MV-4-11 (cell line): Measurements from ENCODE around the gene HSDL1.
"Not testable (repeated sequence)": the region's sequence is repeated elsewhere in the genome, so short reads cannot be mapped to it uniquely, and the experiment has no call there.

Experiments
- DNase-seq: peaks from one replicate; lab custom pipeline; 2025; lab: John Stamatoyannopoulos, UW

Gene HSDL1

DNA sequence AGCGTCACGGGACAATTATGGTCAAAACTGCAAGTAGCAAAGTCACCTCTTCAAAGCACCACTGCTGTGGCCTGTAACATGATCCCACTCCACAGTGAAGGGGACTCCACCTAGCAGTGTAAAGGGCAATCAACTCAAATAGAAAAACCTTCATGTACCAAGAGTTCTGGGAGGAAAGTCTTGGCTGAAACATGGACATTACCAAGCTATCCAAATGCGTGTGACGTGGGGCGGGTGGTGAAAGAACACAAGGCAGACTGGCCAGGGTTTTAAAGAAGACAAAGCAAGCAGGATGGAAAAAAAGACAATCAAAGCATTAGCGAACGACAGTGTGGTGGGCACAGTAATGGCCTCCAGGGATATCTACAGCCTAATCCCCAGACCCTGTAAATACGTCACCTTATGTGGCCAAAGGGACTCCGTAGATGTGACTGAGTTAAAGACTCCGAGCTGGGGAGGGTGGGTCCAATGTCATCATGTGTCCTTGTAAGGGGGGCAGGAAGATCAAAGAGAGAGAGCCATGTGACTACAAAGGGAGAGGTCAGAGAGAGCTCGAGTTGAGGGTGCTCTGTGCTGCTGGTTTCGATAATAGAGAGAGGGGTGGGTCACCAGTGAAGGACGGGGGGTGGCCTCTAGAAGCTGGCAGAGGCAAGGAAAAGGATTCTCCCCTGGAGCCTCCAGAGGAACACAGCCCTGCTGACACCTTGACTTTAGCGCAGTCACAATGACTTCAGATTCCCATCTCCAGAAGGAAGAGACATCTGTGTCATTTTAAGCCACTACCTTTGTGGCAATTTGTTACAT, 6.0 kb downstream of the HSDL1 start:
- no peak for DNase-seq

DNA sequence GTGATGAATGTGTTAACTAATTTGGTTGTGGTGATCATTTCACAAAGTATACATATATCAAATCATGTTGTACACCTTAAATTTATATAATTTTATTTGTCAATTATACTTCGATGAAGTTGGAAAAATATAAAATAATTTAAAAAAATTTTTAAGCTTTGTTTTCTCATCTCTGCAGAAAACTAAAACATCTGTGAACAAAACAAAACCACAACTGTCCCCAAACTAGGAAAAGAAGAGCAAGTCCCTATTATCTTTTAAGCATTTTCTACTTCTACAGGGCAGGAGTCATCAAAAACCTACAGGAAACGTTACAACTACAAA, 6.5 kb downstream of the HSDL1 start:
- no peak for DNase-seq

DNA sequence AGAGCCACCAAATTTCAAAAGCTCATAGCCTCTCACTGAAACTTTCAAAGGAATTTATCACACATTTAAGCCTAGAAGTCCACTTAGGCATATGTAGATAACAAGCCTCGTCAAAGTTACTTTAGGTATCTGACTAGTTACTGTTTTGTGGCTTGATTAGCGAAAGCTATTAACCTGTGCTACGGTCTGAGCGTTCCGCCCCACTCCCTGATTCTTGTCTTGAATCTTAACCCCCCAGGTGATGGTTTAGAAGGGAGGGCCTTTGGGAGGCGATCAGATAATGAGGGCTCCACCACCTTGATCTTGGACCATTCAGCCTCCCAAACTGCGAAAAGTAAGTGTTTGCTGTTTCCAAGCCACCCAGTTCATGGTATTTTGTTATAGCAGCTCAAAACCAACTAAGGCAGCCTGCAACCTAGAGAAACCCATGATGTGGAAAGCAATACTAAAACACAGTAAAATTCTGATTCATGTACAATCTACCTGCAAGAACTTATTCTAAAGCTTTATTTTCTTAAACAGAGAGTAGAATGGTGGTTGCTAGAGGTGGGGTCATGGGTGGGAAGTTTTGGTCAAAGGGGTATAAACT, 7.1 kb downstream of the HSDL1 start:
- no peak for DNase-seq

DNA sequence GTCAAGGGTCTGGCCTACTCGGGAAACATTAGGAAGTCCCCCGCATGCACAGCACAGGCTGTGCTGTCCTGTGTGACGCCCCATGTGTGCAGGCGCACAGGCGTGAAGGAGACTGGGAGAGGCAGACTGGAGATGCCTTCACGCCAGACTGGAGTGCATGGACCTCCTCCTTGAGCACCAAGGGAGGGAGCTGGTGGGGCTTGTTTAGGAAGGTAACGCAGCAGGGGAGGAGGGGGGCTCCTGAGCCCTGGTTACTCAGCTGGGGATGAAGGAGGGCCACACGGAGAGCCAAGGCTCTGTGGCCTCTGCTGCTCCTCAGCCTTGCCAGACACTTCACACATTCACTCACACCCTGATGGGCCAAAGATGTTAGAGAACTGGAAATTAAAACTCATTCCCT, 7.7 kb downstream of the HSDL1 start:
- DNase-seq, result no peak

DNA sequence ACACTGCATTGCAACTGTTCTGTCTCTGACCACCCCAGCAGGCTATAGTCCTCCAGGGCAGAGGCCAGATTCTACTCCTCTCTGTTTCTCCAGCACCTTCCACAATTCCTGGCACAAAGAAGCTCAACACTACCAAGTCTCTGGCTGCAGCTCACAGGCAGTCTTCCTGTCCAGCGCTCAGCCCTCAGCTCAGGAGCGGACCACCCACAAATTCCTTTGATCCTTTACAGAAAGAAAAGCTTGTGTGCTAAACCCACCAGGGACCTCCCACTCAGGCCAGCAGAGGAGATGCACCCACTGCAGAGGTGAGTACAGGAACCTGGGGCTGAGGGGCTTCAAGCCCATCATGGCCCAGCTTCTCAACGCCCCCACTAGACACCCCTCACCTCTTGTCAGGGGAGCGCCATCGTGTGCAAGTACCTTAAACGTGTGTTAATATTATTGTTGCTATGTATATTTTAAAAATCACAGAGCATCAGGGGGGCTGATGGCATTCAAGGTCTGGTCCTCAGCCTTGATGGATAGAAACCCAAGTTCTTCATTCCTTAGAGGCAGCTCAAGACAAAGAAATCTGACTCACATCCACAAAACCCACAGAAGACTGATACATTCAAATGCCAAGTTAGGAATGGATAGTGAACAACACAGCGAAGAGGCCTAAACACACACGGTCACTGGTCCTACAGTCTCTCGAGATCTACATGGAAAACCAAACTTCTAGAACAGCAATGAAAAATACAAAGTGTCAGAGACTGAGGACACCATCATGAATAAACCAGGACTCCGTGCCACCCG, 8.4 kb downstream of the HSDL1 start:
- DNase-seq, result no peak

DNA sequence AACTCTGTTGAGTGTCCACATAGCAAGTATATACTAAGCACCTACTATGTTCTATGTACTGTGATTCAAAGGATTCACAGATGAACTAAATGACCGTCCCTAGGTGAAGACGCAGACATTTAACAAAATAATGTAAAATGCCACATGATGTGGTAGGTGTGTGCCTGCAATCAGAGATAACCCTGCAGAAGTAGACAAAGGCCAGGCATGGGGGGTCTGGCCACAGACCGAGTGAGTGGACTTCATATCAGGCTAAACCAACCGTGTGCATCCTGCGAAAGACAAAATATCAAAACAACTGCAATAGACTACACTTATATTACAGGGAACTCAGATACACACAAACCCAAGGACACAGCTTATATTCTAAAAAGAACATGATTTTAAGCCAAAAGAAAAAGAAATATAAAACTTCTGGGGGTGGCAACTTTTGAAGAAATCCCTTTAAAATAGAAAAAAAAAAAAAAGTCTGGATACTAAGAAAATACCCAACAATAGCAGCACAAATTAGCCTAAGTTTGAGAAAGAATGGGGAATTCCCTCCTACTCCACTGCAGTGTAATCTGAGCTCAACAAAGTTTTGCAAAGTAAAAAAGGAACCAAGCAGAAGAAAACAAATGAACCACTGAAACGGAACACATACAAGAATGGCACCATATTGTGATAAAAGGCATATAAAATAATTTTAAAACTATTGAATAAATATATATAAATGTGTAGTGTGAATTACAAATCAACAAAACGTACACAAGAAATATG, 12.3 kb downstream of the HSDL1 start:
- DNase-seq, result no peak

DNA sequence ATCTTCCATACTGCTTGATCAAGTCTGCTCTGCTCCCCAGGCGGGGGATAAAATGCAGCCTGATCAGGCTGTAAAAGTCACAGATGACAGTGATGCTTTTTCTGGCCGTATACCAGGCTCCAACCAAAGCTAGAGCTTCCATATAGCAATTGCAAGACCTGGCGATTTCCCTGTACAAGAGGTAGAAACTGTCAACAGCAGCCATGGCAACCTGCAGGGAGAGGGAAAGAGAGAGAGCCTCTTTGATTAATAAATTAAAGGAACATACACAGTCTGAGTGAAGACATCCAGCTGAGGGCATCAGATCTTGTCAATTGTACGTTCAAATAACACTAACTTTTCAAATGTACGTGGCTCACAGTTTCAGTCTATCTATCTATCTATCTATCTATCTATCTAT, 13.9 kb downstream of the HSDL1 start:
- no peak for DNase-seq

DNA sequence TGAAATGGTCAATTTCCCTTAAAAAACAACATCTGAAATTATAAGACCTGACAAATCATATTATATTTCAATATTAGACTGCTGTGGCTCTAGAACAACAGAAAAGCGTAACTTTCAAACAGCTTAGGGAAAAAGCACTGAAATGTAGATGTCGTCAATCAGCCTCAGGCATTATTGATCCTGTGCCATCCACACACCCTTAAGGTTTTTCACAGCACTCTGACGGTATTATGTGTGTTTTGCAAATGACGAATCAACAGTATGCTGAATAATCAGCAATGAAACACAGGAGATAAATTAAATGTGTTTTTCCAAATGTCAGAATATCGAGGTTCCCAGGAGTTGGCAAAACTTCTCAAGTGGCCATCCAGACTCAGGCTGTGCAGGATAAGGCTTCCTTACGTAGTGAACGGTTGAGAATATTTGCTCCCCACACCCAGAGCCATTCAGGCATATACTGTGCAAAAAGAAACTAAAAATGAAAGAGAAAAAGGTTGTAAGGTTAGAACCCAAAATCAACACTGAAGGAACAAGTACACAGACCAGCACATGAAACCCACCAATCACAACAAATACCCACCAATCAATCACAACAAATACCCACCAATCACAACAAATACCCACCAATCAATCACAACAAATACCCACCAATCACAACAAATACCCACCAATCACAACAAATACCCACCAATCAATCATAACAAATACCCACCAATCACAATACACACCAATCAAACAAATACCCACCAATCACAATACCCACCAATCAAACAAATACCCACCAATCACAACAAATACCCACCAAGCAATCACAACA, 20.5 kb downstream of the HSDL1 start:
- DNase-seq, result no peak

DNA sequence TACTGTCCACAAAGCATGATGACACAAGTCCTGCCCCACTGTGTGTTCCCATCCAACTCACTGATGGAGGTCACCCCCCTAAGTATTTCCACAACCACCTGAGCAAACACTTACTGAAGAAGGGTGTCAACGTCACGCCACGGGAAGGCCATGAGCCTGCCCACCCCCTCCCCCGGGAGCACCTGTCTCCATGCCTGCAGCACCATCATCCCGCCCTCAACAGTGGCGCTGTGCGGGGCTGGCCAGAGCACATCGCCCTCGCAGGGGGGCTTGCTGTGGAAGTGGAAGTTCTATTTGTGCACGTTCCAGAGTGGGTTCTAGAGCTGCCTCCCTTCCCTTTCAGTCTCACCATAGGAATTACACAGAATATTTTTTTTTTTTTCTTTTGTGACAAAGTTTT, 24.0 kb downstream of the HSDL1 start:
- DNase-seq, result no peak

DNA sequence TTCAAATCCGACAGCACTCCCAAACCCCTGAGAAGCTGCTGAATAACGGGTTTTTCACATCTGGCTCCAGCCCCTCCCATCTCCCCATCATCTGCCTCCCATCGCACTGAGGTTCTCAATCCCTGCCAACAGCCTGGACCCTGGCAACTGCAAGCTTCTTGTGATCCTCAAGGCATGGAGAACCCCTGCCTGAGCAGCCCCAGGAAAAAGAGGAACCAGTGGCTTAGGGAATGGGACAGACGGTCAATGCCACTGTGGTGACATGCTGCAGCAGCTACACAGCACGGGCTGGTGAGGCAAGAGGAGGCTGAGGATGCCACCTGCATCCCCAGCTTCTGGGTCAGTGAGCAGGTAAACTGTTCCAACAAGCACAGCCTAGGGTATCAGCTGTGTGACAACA, 25.0 kb downstream of the HSDL1 start:
- DNase-seq, result peak; percentile 8

DNA sequence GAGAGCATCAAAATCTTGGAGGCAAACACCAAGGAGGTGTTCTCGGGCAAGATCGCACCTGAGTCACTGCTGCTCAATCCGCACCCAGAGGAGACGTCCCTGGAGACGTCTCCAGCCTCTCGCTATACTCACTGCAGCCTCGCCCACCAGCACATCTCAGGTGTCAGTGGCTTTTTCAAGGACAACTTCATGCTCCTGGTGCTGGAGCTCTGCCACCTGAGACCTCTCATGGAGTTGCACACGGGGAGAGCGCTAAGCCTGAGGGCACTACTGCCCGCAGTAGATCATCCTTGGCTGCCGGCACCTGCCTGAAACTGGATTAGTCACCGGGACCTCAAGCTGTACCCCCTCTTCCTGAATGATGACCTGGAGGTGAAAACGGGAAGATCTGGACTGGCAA, 25.6 kb downstream of the HSDL1 start:
- DNase-seq, result no peak

DNA sequence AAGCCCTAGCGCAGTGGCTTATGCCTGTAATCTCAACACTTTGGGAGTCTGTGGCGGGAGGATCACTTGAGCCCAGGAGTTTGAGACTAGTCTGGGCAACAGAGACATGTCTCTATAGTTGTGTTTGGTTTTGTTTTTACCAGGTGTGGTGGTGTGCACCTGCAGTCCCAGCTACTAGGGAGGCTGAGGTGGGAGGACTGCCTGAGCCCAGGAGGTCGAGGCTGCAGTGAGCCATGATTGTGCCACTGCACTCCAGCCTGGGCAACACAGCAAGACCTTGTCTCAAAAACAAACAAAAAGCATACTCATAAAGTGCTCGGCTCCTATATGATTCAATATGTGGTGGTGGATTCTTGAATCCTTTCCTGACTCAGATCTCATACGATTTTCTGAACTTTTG, 26.7 kb downstream of the HSDL1 start:
- not testable (repeated sequence) for DNase-seq

DNA sequence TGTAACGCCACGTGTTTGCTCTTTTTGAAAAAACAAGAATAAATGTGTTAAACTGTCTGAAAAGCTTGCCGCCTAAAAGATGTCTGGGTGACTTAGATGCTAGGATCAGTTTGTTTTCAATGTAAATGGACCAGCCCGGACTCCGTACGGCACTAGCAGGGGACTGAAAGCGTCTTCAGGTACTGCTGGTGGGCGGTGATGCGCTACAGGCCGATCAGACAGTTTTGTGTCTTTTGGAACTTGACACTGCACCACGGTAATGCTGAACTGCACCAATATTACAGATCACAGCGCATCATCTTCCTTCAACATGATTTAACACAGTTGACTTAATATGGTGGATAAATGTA, 27.5 kb downstream of the HSDL1 start:
- peak; percentile 41 for DNase-seq

DNA sequence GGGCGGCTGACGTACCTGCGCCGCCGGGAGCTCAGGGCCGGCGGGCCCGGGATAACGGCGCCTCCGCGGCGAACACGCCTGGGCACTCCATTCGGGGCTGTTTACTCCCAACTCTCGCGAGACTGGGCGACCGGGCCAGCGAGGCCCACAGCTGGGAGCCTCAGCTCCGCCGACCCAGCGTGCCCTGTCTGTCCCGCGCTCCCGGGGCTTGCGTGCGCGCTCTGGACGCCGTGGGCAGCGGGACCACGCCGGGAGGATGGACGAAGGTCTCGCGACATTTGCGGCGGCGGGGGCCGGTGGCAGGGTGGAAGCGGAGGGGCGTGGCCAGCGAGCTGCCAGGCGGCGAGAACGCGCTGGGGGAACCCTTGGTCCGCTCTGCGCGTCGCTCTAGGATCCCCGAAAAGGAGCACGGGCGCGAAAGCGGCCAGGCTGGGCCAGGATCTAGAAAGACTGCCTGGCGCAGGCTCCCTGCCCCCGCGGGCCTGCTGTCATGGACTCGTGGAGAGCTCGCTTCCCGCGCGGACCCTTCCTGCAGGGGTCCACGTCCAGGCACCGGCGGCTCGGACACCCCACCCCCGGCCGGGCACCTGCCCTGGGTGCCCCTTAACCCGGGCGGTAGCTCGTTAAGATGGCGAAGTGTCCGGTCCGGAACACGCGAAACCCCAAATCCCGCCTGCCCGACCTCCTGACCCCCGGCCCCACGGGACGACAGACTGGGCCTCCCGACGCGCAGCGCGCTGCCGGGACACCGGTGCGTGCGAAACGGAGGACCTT, 28.1 kb downstream of the HSDL1 start, which contains the start of gene MBTPS1:
Gene MBTPS1, minus strand, starts transcription at position 223 of the 774 bp plus-strand sequence. CDS start 15,159 bp downstream, outside the sequence.
- peak; percentile 95 for DNase-seq

DNA sequence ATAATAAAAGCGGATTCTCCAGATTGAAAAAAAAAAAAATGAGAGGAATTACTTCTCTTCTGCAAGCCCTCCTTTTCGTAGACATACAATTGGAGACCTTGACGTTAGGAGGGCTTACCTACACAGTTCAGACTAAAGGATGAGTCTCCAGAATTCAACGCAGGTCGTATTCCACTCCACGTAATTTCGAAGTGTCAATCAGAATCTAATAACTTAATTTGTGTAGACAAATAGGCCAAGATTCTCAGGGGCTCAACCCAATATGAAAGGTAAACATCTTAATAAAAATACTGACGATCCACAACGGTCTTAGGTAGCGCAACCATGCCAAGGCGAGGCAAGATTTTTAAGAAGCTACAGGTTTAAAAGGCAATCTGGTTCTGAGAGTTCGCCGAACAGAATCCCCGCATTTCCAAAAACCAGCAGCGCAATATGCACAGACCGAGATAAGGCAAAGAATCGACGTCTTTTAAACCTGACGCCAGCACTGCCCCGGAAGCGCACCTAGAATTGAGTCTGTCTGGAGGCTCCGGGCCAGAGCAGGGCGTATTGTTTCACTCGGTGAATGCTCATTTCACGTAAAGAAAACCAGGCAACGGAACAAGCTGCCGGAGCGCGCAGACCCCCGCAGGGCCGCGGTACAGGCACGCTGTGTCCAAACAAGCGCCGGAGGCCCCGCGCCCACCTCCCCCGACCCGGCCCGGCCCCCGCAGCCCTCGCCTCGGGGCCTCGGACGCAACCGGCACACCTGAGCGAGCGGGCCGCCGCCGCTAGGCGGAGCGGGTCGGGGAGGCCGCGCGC, 28.9 kb downstream of the HSDL1 start:
- DNase-seq, result no peak

DNA sequence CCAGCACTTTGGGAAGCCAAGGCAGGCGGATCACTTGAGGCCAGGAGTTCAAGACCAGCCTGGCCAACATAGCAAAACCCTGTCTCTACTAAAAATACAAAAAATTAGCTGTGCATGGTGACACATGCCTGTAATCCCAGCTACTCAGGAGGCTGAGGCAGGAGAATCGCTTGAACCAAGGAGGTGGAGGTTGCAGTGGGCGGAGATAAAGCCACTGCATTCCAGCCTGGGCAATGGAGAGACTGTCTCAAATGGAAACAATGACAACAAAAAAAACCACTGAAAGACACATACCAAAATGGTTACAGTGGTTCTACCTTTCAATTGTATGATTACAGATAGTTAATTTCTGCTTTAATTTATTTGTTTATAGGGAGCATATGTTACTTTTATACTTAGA, 33.0 kb downstream of the HSDL1 start:
- not testable (repeated sequence) for DNase-seq

DNA sequence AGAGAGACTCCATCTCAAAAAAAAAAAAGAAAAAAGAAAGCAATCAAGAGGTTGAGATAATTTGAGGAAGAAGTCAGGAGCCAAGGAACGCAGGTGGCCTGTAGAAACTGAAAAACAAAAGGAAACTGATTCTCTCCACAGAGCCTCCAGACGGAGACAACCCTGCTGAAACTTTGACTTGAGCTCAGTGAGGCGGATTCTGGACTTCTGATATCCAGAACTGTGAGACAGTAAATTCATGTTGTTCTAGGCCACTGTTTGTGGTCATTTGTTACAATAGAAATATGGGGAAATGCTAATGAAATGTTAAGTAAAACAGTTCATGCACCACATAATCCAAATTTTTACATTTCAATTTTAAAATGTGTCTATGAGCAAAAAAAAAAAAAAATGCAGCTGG, 33.5 kb downstream of the HSDL1 start:
- DNase-seq, result no peak

DNA sequence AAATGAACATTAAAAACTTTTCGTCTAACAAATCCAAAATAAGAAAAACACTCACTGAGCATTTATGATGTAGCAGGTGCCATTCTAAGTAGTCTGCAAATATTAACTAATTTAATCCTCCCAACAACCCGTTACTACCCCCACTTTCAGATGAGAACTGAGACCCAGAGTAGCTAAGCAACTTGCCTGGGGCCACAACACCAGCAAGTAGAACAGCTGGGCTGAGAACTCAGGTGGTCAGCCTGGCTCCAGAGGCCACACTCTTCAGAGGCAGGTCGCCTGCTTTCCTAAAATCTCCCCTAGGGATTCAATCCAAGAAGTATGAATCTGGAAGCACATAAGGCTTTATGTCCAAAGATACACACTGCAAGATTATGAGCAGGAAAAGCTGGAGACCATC, 34.5 kb downstream of the HSDL1 start:
- DNase-seq, result no peak

DNA sequence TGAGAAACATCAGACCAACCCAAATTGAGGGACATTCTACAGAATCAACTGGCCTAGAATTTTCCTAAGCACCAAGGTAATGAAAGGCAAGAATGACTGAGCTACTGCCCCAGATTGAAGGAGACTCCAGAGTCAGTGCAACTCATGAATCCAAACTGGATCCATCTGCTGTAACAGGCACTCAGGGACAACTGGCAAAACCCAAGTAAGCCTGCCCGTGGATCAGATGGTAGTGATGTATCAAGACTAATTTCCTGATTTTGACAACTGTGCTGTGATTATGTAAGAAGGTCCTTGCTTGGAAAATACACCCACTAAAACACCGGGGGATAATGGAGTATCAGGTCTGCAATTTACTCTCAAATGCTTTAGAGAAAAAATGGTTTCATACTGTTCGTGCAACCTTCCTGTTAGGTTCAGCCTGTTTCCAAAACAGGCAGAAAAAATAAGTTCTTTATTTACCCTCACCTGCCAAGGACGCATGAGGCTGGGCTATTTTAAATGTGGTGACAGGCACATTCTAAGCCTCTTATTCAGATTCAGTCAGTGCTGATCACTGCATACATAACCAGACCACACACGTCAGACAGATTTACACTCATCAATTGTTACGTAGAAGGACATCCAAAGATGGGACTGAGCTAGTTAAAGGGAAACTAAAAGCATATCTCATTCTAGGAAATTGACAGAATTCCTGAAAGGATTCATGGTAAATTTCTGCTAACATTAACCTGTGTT, 35.2 kb downstream of the HSDL1 start:
- DNase-seq, result peak; percentile 16
